ENCODE data around the gene MIF4GD. TPM values are rescaled to one million over a fixed set of nuclear protein-coding genes. Genes with fewer than 3 reads are reported as not detected.

The MIF4GD gene
- total RNA-seq, 1 experiment from 2014 or later, result 25.7 TPM

- no peak for DNase-seq
- Mint-ChIP-seq H3K4me1 (ENCODE audit: low read depth, unreplicated experiment) (peaks cover 8% of the 10 kb centered on the region), H3K36me3 (ENCODE audit: insufficient read depth, unreplicated experiment) (peaks cover 74% of the 10 kb centered on the region), H3K27me3 (ENCODE audit: unreplicated experiment) (no peaks in the 10 kb centered on the region), H3K27ac (ENCODE audit: unreplicated experiment) (no peak overlapping the region), H3K9me3 (ENCODE audit: low read depth, unreplicated experiment) (no peaks in the 10 kb centered on the region), H3K4me3 (ENCODE audit: low read depth, unreplicated experiment) (no peak overlapping the region)
- TF ChIP-seq CTCF (IDR thresholded peaks at IDR 0.05; ENCODE audit: unreplicated experiment), result no peak
- CTCF ChIA-PET, result interaction anchor here (1.1 to 2.9 kb wide), 2 partner anchors 12 to 124 kb away, joined by 4 to 9 read pairs; no protein-coding TSS in a partner anchor
- intact Hi-C loops (cut with micrococcal nuclease; ENCODE audit: unreplicated experiment), result no loop called here
- BruUV-seq (replicated peaks), result TSS peak; percentile 21
Measured at GRCh38 chr17:75238020-75238580, 32.9 kb downstream of the MIF4GD start.

GRCh38 chr17:75237100-75238014 is 33.7 kb downstream of the MIF4GD start:
- Mint-ChIP-seq H3K9me3 (ENCODE audit: low read depth, unreplicated experiment) (no peaks in the 10 kb centered on the region), H3K27me3 (ENCODE audit: unreplicated experiment) (no peaks in the 10 kb centered on the region), H3K36me3 (ENCODE audit: insufficient read depth, unreplicated experiment) (peaks cover 77% of the 10 kb centered on the region), H3K27ac (ENCODE audit: unreplicated experiment) (no peak overlapping the region), H3K4me1 (ENCODE audit: low read depth, unreplicated experiment) (peaks cover 8% of the 10 kb centered on the region), H3K4me3 (ENCODE audit: low read depth, unreplicated experiment) (no peak overlapping the region)
- intact Hi-C loops (cut with micrococcal nuclease; ENCODE audit: unreplicated experiment), result no loop called here
- CTCF ChIA-PET, result no interaction called here
- no TSS peak for BruUV-seq (replicated peaks)
- TF ChIP-seq CTCF (IDR thresholded peaks at IDR 0.05; ENCODE audit: unreplicated experiment), result no peak
- no peak for DNase-seq

- Mint-ChIP-seq H3K4me3 (ENCODE audit: low read depth, unreplicated experiment) (no peak overlapping the region), H3K27me3 (ENCODE audit: unreplicated experiment) (no peaks in the 10 kb centered on the region), H3K36me3 (ENCODE audit: insufficient read depth, unreplicated experiment) (peaks cover 73% of the 10 kb centered on the region), H3K9me3 (ENCODE audit: low read depth, unreplicated experiment) (no peaks in the 10 kb centered on the region), H3K27ac (ENCODE audit: unreplicated experiment) (no peak overlapping the region), H3K4me1 (ENCODE audit: low read depth, unreplicated experiment) (no peaks in the 10 kb centered on the region)
- CTCF ChIA-PET, result no interaction called here
- intact Hi-C loops (cut with micrococcal nuclease; ENCODE audit: unreplicated experiment), result no loop called here
- no peak for TF ChIP-seq CTCF (IDR thresholded peaks at IDR 0.05; ENCODE audit: unreplicated experiment)
- no peak for DNase-seq
- no TSS peak for BruUV-seq (replicated peaks)
Measured at GRCh38 chr17:75232786-75233185, 38.2 kb downstream of the MIF4GD start.

- H3K9me3 Mint-ChIP-seq (ENCODE audit: low read depth, unreplicated experiment), result no peaks in the 10 kb centered on the region
- intact Hi-C loops (cut with micrococcal nuclease; ENCODE audit: unreplicated experiment), result no loop called here
- H3K36me3 Mint-ChIP-seq (ENCODE audit: insufficient read depth, unreplicated experiment), result peaks cover 78% of the 10 kb centered on the region
- DNase-seq, result no peak
- TF ChIP-seq CTCF (IDR thresholded peaks at IDR 0.05; ENCODE audit: unreplicated experiment), result no peak
- H3K4me3 Mint-ChIP-seq (ENCODE audit: low read depth, unreplicated experiment), result no peak overlapping the region
- no peaks in the 10 kb centered on the region for H3K4me1 Mint-ChIP-seq (ENCODE audit: low read depth, unreplicated experiment)
- H3K27me3 Mint-ChIP-seq (ENCODE audit: unreplicated experiment), result no peaks in the 10 kb centered on the region
- CTCF ChIA-PET, result no interaction called here
- BruUV-seq (replicated peaks), result no TSS peak
- H3K27ac Mint-ChIP-seq (ENCODE audit: unreplicated experiment), result no peak overlapping the region
Measured at GRCh38 chr17:75231741-75232464, 39.1 kb downstream of the MIF4GD start.

All from Calu3 (cell line).